Stimulated activated CD8-positive, alpha-beta memory T cell treated with anti-CD3 and anti-CD28 coated beads, Interleukin-7, amount 100 ng/mL, for 4 hours (primary cell): ENCODE results near the gene TMEM38B.
"Not testable (repeated sequence)": the region's sequence is repeated elsewhere in the genome, so short reads cannot be mapped to it uniquely, and the experiment has no call there.

Experiments used
- DNase-seq, 2 donors: peaks; one replicate each; pipeline ENCODE4 v3.0.0-alpha.2; 2020; ENCODE audit warnings: low read depth in 2 of 2

Gene TMEM38B

DNA sequence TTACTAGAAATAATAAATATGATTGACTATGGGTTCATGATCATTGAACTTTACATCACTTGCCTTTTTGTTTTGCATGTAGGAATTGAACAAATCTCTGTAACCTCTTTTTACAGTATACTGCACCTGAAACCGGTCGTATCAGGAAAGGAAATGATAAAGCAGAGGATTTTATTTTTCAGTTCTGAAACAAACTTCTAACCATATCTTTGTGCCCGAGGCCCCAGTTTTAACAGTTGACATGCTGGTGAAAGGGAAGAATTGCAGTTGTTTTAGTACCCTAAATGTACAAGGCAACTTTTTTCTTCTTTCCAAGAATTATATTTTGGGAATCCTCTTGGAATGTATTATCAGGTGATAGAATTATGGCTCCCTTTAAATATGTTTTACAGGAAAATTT is 27.8 kb downstream of the TMEM38B start:
- no peak for DNase-seq

- no peak for DNase-seq
Observed at GRCh38 chr9:105725370-105725769, 31.0 kb downstream of the TMEM38B start.

DNA sequence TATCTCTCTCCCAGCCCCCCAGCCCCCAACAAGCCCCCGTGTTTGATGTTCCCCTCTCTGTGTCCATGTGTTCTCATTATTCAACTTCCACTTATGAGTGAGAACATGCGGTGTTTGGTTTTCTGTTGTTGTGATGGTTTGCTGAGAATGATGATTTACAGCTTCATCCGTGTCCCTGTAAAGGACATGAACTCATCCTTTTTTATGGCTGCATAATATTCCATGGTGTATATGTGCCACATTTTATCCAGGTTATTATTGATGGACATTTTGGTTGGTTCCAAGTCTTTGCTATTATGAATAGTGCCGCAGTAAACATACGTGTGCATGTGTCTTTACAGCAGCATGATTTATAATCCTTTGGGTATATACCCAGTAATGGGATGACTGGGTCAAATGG is 33.9 kb downstream of the TMEM38B start:
- not testable (repeated sequence) for DNase-seq

DNA sequence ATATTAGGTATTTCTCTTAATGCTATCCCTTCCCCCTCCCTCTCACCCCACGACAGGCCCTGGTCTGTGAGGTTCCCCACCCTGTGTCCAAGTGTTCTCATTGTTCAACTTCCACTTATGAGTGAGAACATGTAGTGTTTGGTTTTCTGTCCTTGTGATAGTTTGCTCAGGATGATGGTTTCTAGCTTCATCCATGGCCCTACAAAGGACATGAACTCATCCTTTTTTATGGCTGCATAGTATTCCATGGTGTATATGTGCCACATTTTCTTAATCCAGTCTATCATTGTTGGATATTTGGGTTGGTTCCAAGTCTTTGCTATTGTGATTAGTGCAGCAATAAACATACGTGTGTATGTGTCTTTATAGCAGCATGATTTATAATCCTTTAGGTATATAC is 37.1 kb downstream of the TMEM38B start:
- not testable (repeated sequence) for DNase-seq

- no peak for DNase-seq
Observed at GRCh38 chr9:105735366-105735765, 41.0 kb downstream of the TMEM38B start.

- no peak for DNase-seq
Observed at GRCh38 chr9:105737205-105737604, 42.9 kb downstream of the TMEM38B start.

GRCh38 chr9:105742088-105742487 is 47.7 kb downstream of the TMEM38B start:
- no peak for DNase-seq

GRCh38 chr9:105747325-105747724 is 53.0 kb downstream of the TMEM38B start:
- DNase-seq = not testable (repeated sequence)

DNA sequence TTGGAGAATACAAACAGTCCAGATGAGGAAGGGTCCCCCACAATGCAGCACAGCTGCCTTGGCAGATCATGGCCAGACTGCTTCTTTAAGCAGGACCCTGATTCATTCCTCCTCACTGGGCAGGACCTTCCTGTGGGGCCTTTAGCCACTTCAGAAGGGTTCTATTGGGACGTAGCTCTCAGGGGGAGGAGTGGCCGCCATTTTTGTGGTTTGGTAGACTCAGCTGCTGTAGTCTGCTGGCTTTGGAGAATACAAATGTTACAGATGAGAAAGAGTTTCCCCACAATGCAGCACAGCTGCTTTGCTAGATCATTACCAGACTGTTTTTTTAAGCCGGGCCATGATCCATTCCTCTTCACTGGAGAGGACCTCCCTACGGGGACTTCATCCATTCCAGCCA is 57.4 kb downstream of the TMEM38B start:
- no peak for DNase-seq

DNA sequence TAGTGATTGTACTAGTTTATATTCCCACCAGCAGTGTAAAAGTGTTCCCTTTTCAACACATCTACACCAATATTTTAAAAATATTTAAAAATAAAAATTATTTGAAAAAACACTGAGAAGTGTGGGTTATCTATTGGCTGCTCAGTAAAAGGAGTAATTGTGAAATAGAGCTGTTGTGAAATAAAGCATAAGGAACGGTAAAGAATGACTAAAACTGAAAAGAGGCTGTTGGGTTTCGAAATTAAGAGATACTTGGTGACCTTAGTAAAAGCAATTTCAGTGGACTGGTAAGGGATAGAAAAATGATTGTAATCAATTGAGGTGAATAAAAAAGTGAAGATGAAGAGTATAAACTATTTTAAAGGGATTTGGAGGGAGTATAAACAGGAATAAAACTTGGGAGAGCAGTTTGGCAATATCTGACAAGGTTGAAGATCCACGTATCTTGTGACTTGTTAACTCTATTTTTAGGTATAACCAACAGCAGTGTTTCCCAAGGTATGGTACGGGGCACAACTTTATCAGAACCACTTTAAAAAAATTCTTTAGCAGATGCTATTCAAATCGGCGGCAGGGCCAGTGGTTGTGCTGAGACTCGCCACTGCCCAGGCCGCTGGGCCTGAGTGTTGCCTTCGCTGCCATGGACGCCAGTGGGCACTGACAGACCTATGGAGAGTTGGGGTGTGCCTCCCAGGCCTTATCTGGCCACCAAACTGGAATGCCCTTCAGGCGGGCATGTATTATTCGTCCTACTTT is 63.3 kb downstream of the TMEM38B start:
- DNase-seq = no peak

GRCh38 chr9:105760053-105760452 is 65.7 kb downstream of the TMEM38B start:
- DNase-seq = no peak

- DNase-seq = not testable (repeated sequence)
Observed at GRCh38 chr9:105782561-105783494, 88.5 kb downstream of the TMEM38B start.

GRCh38 chr9:105783495-105783872 is 89.1 kb downstream of the TMEM38B start:
- DNase-seq = not testable (repeated sequence)

DNA sequence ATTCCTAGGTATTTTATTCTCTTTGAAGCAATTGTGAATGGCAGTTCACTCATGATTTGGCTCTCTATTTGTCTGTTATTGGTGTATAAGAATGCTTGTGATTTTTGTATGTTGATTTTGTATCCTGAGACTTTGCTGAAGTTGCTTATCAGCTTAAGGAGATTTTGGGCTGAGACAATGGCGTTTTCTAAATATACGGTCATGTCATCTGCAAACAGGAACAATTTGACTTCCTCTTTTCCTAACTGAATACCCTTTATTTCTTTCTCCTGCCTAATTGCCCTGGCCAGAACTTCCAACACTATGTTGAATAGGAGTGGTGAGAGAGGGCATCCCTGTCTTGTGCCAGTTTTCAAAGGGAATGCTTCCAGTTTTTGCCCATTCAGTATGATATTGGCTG is 92.5 kb downstream of the TMEM38B start:
- DNase-seq = not testable (repeated sequence)

DNA sequence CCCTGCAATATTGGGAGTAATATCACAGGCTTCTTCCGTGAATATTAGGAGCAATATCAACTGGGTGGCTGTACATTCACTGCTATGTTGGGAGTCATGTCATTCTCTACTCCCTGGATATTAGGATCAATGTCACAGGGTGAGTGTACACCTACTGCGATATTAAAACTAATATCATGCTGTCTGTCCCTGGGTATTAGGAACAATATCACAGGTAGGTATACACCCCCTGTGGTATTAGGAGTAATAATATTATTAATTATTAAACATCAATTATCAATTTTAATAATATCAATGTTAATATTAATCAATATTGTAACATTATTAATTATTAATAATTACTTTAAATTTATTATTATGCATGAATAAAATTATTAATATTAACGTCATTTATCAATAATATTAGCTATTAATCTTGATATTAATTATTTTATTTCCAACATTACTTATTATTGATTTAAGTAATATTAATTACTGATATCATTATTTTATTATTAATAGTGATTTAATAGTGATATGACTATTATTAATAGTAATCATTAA is 121.9 kb downstream of the TMEM38B start:
- DNase-seq = no peak

DNA sequence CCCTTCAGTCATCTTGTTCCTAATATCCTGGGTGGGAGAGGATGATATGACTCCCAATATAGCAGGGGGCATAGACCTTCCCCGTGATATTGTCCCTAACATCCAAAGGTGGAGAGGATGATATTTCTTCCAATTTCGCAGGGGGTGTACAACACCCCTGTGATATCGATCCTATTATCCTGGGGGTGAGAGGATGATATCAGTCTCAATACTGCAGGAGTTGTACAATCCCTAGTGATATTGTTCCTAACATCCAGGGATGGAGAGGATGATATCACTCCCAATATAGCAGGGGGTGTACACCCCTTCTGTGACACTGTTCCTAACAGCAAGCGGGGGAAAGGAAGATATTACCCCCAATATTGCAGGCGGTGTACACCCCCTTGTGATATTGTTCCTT is 122.6 kb downstream of the TMEM38B start:
- DNase-seq = no peak

DNA sequence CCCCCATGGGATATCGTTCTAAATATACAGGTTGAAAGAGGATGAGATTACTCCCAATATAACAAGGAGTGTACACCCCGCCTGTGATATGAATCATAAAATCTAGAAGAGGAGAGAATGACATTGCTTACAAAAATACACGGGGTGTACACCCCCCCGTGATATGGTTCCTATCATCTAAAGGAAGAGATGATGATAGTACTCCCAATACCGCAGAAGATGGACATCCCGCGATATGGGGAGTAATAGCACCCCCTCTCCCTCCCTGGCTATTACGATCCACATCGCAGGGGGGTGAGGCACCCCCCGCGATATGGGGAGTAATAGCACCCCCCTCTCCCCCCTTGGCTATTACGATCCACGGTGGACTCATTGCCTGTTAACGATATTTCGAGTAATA is 124.6 kb downstream of the TMEM38B start:
- no peak for DNase-seq

DNA sequence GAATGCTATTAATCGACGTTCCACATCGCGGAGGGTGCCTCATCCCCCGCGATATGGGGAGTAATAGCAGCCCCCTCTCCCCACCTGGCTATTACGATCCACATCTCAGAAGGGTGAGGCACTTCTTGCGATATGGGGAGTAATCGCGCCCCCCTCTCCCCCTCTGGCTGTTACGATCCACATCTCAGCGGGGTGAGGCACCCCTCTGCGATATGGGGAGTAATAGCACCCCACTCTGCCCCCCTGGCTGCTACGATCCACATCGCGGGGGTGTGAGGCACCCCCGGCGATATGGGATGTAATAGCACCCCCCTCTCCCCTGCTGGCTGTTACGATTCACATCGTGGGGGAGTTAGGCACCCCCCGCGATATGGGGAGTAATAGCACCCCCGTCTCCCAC is 128.5 kb downstream of the TMEM38B start:
- DNase-seq = no peak
